ENCODE results near the gene PLVAP. TPM values are rescaled to one million over a fixed set of nuclear protein-coding genes. Genes with fewer than 3 reads are reported as not detected.

Gene PLVAP
- total RNA-seq, 1 experiment from 2014 or later, result not detected

GRCh38 chr19:17347877-17348276, 29.3 kb downstream of the PLVAP start:
- no peak overlapping the region for H4K91ac ChIP-seq (ENCODE audit: insufficient read length, low read depth, low read length)
- no peak overlapping the region for H3K4me3 Mint-ChIP-seq
- H3K14ac ChIP-seq (ENCODE audit: insufficient read depth, low read length), result no peak overlapping the region
- no peak for TF ChIP-seq CTCF (conservative IDR thresholded peaks at IDR 0.05)
- H2BK12ac ChIP-seq (ENCODE audit: insufficient read length, low read depth, low read length), result no peak overlapping the region
- peaks cover 0 to 10% (median 1%) of the 10 kb centered on the region in 3 experiments; a peak in 4 of 7 replicates for H3K36me3 Mint-ChIP-seq (ENCODE audit: insufficient read depth in 1 of 3, low read depth in 3 of 3)
- no peak overlapping the region for H2AFZ ChIP-seq (ENCODE audit: low read length)
- H2BK5ac ChIP-seq (ENCODE audit: insufficient read length, low read length), result no peak overlapping the region
- H3K27me3 ChIP-seq (ENCODE audit: insufficient read depth, low read length), result no peaks in the 10 kb centered on the region
- no CpG with 5 or more reads among the region's 2 CpGs for WGBS (ENCODE audit: extremely low coverage, insufficient read length, low lambda C conversion rate)
- no peaks in the 10 kb centered on the region; a peak in 2 of 5 replicates for H3K9me3 Mint-ChIP-seq
- H2BK20ac ChIP-seq (ENCODE audit: low read depth, low read length, poor library complexity, severe bottlenecking), result no peak overlapping the region
- H3K4me1 ChIP-seq (ENCODE audit: insufficient read depth, low read length), result no peaks in the 10 kb centered on the region
- no peak overlapping the region for H4K5ac ChIP-seq (ENCODE audit: insufficient read length, low read depth, low read length)
- H3K9ac ChIP-seq (ENCODE audit: extremely low read depth, insufficient read length, low read length), result no peak overlapping the region
- no peak overlapping the region for H3K23ac ChIP-seq (ENCODE audit: insufficient read length, low read depth, low read length)
- H3K27me3 Mint-ChIP-seq (ENCODE audit: low read depth), result peaks cover 4% of the 10 kb centered on the region; the same call in 1 of the 2 replicates
- no peak overlapping the region for H2BK120ac ChIP-seq (ENCODE audit: low read depth, low read length, poor library complexity, severe bottlenecking)
- H3K27ac ChIP-seq (ENCODE audit: insufficient read length, low read depth, low read length), result no peak overlapping the region
- no peak overlapping the region for H2BK15ac ChIP-seq (ENCODE audit: low read depth, low read length)
- no peaks in the 10 kb centered on the region for H3K79me2 ChIP-seq (ENCODE audit: insufficient read depth, low read length)
- no peak overlapping the region for H3K56ac ChIP-seq (ENCODE audit: insufficient read length, low read depth, low read length)
- no peaks in the 10 kb centered on the region for H3K9me3 ChIP-seq (ENCODE audit: control insufficient read depth, low read depth, low read length)
- no peak overlapping the region for H3K4me2 ChIP-seq (ENCODE audit: insufficient read depth, insufficient read length, low read length)
- H3K23me2 ChIP-seq (ENCODE audit: insufficient read length, low read depth, low read length, poor library complexity, severe bottlenecking), result no peaks in the 10 kb centered on the region
- H4K8ac ChIP-seq (replicated peaks; ENCODE audit: insufficient read length, low read depth, low read length), result no peak overlapping the region
- no peak for DNase-seq
- no peaks in the 10 kb centered on the region for H4K20me1 ChIP-seq (ENCODE audit: control insufficient read depth, insufficient read depth, insufficient read length)
- H2AK5ac ChIP-seq (ENCODE audit: insufficient read length, low read length), result no peak overlapping the region
- H3T11ph ChIP-seq (ENCODE audit: low read length), result no peak overlapping the region
- H3K79me1 ChIP-seq (ENCODE audit: insufficient read depth, low read depth, low read length, poor library complexity, severe bottlenecking), result no peaks in the 10 kb centered on the region
- H3K4ac ChIP-seq (ENCODE audit: low read depth, low read length), result no peak overlapping the region
- H3K4me1 Mint-ChIP-seq, result peaks cover 13 to 20% of the 10 kb centered on the region in 2 experiments
- H3K27ac Mint-ChIP-seq, result peak overlapping the region in 1 of 3 experiments; percentile 34; a peak in 2 of 7 replicates
- H3K18ac ChIP-seq (ENCODE audit: insufficient read length, low read depth, low read length), result no peak overlapping the region
